ENCODE measurements around the gene PROM2. TPM values are rescaled to one million over a fixed set of nuclear protein-coding genes. Genes with fewer than 3 reads are reported as not detected.

Gene PROM2
- total RNA-seq, 4 donors from 2014 or later, result 0.50 to 3.2 (median 2.1) TPM

DNA sequence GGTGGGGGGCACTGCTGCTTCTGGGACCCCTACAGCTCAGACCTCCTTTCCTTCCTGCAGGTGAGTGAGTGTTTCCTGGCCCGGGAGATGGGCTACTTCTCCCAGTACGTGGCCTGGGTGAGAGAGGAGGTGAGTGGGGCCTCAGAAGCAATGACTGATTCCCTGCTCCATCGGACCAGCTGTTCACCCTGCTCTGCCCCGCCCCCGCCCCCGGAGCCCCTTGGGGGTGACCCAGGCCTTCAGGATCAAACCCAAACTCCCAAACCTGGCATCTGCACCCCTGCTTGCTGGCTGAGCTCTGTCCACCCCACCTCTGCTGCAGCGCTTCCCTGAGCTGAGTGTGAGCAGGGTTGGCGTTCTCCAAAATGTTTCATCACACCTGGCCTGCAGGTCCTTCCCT lies 13.1 kb downstream of the PROM2 start:
- Histone ChIP-seq H3K4me1 (no peaks in the 10 kb centered on the region), H3K9me3 (peaks cover 0 to 20% (median 19%) of the 10 kb centered on the region in 4 donors), H3K27ac (replicated peaks in 1 of 4) (no peak overlapping the region), H3K36me3 (no peaks in the 10 kb centered on the region), H3K27me3 (no peaks in the 10 kb centered on the region), H3K4me3 (no peak overlapping the region)
- intact Hi-C loops (cut with DNase I), result no loop called here
- TF ChIP-seq, protein P1, sequence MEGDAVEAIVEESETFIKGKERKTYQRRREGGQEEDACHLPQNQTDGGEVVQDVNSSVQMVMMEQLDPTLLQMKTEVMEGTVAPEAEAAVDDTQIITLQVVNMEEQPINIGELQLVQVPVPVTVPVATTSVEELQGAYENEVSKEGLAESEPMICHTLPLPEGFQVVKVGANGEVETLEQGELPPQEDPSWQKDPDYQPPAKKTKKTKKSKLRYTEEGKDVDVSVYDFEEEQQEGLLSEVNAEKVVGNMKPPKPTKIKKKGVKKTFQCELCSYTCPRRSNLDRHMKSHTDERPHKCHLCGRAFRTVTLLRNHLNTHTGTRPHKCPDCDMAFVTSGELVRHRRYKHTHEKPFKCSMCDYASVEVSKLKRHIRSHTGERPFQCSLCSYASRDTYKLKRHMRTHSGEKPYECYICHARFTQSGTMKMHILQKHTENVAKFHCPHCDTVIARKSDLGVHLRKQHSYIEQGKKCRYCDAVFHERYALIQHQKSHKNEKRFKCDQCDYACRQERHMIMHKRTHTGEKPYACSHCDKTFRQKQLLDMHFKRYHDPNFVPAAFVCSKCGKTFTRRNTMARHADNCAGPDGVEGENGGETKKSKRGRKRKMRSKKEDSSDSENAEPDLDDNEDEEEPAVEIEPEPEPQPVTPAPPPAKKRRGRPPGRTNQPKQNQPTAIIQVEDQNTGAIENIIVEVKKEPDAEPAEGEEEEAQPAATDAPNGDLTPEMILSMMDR (IDR thresholded peaks at IDR 0.05), result no peak
- TF ChIP-seq POLR2AphosphoS5 (IDR thresholded peaks at IDR 0.05) (no peak), POLR2A (IDR thresholded peaks at IDR 0.05; ENCODE audit: low read depth) (no peak), EP300 (IDR thresholded peaks at IDR 0.05) (no peak)
- no peak for DNase-seq (ENCODE audit: extremely low spot score)
- 100% methylated on average over 2 of the region's 8 CpGs for WGBS

DNA sequence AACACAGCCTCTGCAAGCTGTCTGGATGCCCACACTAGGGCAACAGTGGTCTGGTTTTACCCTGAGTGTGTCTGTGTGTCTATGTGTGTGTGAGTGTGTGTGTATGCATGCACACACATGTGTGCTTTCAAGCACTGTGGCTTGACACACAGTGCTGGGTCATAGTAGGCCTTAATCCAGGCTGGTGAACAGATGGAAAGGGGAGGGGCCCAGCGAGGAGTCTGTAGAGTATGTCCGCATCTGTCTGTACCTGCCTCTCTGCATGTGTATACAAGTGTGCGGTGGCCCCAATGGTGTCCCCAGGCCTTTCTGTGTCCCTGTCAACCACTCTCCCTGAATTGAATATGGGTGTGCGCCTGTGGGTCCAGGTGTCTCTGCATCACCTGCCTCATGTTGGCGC lies 13.6 kb downstream of the PROM2 start:
- Histone ChIP-seq H3K4me1 (no peaks in the 10 kb centered on the region), H3K36me3 (no peaks in the 10 kb centered on the region), H3K4me3 (no peak overlapping the region), H3K27me3 (no peaks in the 10 kb centered on the region), H3K9me3 (peaks cover 0 to 20% (median 20%) of the 10 kb centered on the region in 4 donors), H3K27ac (replicated peaks in 1 of 4) (no peak overlapping the region)
- DNase-seq (ENCODE audit: extremely low spot score), result no peak
- 96% methylated on average over 3 of the region's 5 CpGs for WGBS
- TF ChIP-seq POLR2AphosphoS5 (IDR thresholded peaks at IDR 0.05) (no peak), POLR2A (IDR thresholded peaks at IDR 0.05; ENCODE audit: low read depth) (no peak)
- TF ChIP-seq, protein P1 (IDR thresholded peaks at IDR 0.05), result no peak
- intact Hi-C loops (cut with DNase I), result no loop called here

DNA sequence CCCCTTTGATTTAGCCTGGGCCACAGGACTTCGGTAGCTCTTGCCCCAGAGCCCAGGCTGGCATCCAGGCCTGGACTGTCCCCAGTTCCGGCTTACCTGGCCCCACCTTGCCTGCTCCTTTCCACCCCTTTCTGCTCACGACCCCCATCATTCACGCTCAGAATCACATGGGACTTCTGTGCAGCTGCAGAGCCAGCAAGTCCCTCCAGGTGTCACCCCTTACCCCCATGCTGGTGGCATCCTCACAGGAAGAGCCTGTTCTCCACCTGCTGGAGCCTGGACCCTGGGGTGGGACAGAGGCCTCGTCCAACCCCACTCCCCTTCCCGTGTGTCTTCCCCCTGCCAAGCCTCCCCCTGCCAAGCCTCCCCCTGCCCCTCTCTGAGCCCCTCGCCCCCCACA lies 15.0 kb downstream of the PROM2 start:
- no peak for DNase-seq (ENCODE audit: extremely low spot score)
- no peaks in the 10 kb centered on the region for H3K36me3 ChIP-seq
- no peaks in the 10 kb centered on the region for H3K4me1 ChIP-seq
- H3K27me3 ChIP-seq, result no peaks in the 10 kb centered on the region
- intact Hi-C loops (cut with DNase I), result no loop called here
- TF ChIP-seq EP300 (IDR thresholded peaks at IDR 0.05) (no peak), POLR2AphosphoS5 (IDR thresholded peaks at IDR 0.05) (no peak), POLR2A (IDR thresholded peaks at IDR 0.05; ENCODE audit: low read depth) (no peak)
- TF ChIP-seq, protein P1 (IDR thresholded peaks at IDR 0.05), result no peak
- H3K4me3 ChIP-seq, result no peak overlapping the region
- no peak overlapping the region for H3K27ac ChIP-seq (replicated peaks in 1 of 4)
- H3K9me3 ChIP-seq, result peaks cover 0 to 20% (median 20%) of the 10 kb centered on the region in 4 donors
- WGBS, result 80% methylated on average over 7 of the region's 7 CpGs

DNA sequence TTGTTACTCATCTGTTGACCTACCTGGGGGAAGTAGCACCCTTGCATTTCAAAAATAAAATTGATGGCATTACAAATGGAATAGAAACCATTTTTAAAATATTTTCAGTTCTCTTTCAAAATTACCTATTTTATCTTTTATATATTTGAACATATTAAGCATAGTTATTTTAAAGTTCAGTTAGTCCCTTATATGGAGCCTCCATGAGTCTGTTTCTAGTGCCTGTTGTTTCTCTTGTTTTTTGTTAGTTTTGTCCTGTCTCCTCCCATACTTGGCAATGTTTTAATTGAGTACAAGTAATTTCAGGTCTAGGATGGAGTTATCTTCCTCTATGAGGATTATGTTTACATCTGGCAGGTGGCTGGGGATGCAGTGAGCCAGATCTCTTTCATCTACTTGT lies 17.0 kb downstream of the PROM2 start:
- TF ChIP-seq POLR2AphosphoS5 (IDR thresholded peaks at IDR 0.05) (no peak), EP300 (IDR thresholded peaks at IDR 0.05) (no peak), POLR2A (IDR thresholded peaks at IDR 0.05; ENCODE audit: low read depth) (no peak)
- TF ChIP-seq, protein P1 (IDR thresholded peaks at IDR 0.05), result no peak
- Histone ChIP-seq H3K27ac (replicated peaks in 1 of 4) (no peak overlapping the region), H3K36me3 (no peaks in the 10 kb centered on the region), H3K4me3 (no peak overlapping the region), H3K9me3 (peaks cover 0 to 20% (median 20%) of the 10 kb centered on the region in 4 donors), H3K27me3 (peaks cover 0 to 7% (median 0%) of the 10 kb centered on the region in 4 donors), H3K4me1 (peaks cover 0 to 3% (median 0%) of the 10 kb centered on the region in 4 donors)
- intact Hi-C loops (cut with DNase I), result no loop called here
- no peak for DNase-seq (ENCODE audit: extremely low spot score)

DNA sequence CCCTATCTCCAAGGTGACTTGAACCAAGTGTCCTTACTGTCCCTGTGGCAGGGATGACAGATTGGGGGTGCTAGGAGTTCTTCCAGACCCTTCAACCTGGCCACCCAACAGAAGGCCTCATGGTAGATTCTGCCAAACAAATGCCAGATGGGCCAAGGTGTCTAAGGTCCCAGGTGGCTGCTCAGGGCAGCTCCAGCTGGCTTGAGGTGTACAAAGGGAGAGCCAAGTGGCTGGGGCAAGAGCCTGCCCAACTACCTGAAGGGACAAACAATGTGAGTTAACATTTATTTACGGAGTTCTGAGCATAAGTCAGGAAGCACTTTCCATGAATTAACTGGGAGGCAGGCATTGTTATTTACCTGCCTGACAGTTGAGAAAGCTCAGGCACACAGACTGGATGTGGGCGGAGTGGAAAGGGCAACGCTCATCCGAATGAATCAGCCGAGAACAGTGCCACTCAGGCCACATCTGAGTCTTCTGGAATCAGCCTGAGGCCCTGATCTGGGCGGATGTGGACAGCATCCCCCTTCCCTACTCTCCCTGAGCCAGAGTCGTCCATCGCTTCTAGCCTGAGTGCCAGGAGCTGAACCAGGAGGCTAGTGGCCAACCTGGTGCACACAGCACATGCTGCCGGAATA lies 18.5 kb downstream of the PROM2 start:
- no peak overlapping the region for H3K4me3 ChIP-seq
- DNase-seq (ENCODE audit: extremely low spot score), result no peak
- WGBS, result 90% methylated on average over 9 of the region's 9 CpGs

More for the DNA sequence above, 18.5 kb downstream of the PROM2 start:
- TF ChIP-seq POLR2AphosphoS5 (IDR thresholded peaks at IDR 0.05) (no peak), EP300 (IDR thresholded peaks at IDR 0.05) (no peak), POLR2A (IDR thresholded peaks at IDR 0.05; ENCODE audit: low read depth) (no peak)
- TF ChIP-seq, protein P1 (IDR thresholded peaks at IDR 0.05), result no peak
- H3K4me1 ChIP-seq, result peaks cover 0 to 18% (median 0%) of the 10 kb centered on the region in 4 donors
- H3K27ac ChIP-seq (replicated peaks in 1 of 4), result no peak overlapping the region
- peaks cover 0 to 18% (median 0%) of the 10 kb centered on the region in 4 donors for H3K27me3 ChIP-seq
- peaks cover 0 to 20% (median 20%) of the 10 kb centered on the region in 4 donors for H3K9me3 ChIP-seq
- intact Hi-C loops (cut with DNase I), result no loop called here
- no peaks in the 10 kb centered on the region for H3K36me3 ChIP-seq
